H1 (cell line): ENCODE data around the gene MSL1. TPM values are rescaled to one million over a fixed set of nuclear protein-coding genes. Genes with fewer than 3 reads are reported as not detected.

Experiments used
- CTCF ChIA-PET: fragments of 300-600 bp; sonication (Branson Sonifier 250); formaldehyde crosslinking; loops from one replicate; lab custom pipeline; 2021; ENCODE audit not compliant: partially characterized antibody; lab: Charles Lee
- POLR2A ChIA-PET: fragments of 300-600 bp; sonication (Branson Sonifier 250); formaldehyde crosslinking; loops from one replicate; lab custom pipeline; 2021; ENCODE audit warnings: inconsistent platforms; ENCODE audit not compliant: partially characterized antibody; lab: Charles Lee
- DNase-seq, 2 experiments: peaks; one replicate each; pipeline versions ENCODE4 v3.0.0 to v3.0.0-alpha.2; 2010 to 2022; ENCODE audit warnings: low spot score in 2 of 2, low read depth in 1 of 2, mixed read lengths in 1 of 2
- FAIRE-seq: peaks from 2 replicates; lab custom pipeline; 2011; peaks lifted over from hg19 to GRCh38; lab: Jason Lieb, UNC
- H2AFZ ChIP-seq: 2 replicates; pipeline ENCODE4 v1.8.1; 2012; ENCODE audit warnings: low read length, inconsistent platforms
- H2AK5ac ChIP-seq: 2 replicates; pipeline ENCODE4 v1.6.1; 2013; ENCODE audit warnings: low read depth, low read length
- H2BK120ac ChIP-seq: replicated peaks from 2 replicates; pipeline ENCODE3; 2013; ENCODE audit warnings: low read depth, low read length, inconsistent platforms
- H2BK12ac ChIP-seq: 2 replicates; pipeline ENCODE4 v1.6.1; 2013; ENCODE audit warnings: low read depth, low read length
- H2BK15ac ChIP-seq: 2 replicates; pipeline ENCODE4 v1.6.1; 2013; ENCODE audit warnings: low read length
- H2BK20ac ChIP-seq: 2 replicates; pipeline ENCODE4 v1.6.1; 2013; ENCODE audit warnings: low read length
- H2BK5ac ChIP-seq: 2 replicates; pipeline ENCODE4 v1.6.1; 2013; ENCODE audit warnings: low read depth, low read length
- H3K14ac ChIP-seq: 2 replicates; pipeline ENCODE4 v1.6.1; 2013; ENCODE audit warnings: inconsistent platforms; ENCODE audit not compliant: insufficient read length
- H3K18ac ChIP-seq: 2 replicates; pipeline ENCODE4 v1.6.1; 2013; ENCODE audit warnings: low read length; ENCODE audit errors: extremely low read depth
- H3K23ac ChIP-seq: 2 replicates; pipeline ENCODE4 v1.6.1; 2013; ENCODE audit warnings: inconsistent platforms; ENCODE audit not compliant: insufficient read length
- H3K23me2 ChIP-seq: 2 replicates; pipeline ENCODE4 v1.6.1; 2013; ENCODE audit warnings: low read depth, low read length
- H3K27ac ChIP-seq: 2 replicates; pipeline ENCODE4 v1.6.1; 2011; ENCODE audit warnings: low read depth, low read length, inconsistent platforms
- H3K27me3 ChIP-seq, 4 experiments: replicated peaks in 1 of 4; 1 replicate in 1 of 4; 2 replicates in 3 of 4; pipeline versions ENCODE4 v1.6.1 to v1.8.1; 2011 to 2013; ENCODE audit warnings: low read length in 3 of 4, mild to moderate bottlenecking in 3 of 4, inconsistent platforms in 2 of 4, mixed read lengths in 2 of 4, moderate library complexity in 1 of 4; ENCODE audit not compliant: control insufficient read depth in 3 of 4, insufficient read depth in 3 of 4; ENCODE audit errors: extremely low read depth in 1 of 4
- H3K36me3 ChIP-seq, 4 experiments: 2 replicates each; pipeline versions ENCODE4 v1.6.1 to v1.8.1; 2011 to 2013; ENCODE audit warnings: mild to moderate bottlenecking in 4 of 4, low read length in 3 of 4, moderate library complexity in 2 of 4, control low read depth in 1 of 4, inconsistent platforms in 1 of 4; ENCODE audit not compliant: insufficient read depth in 4 of 4, control insufficient read depth in 2 of 4
- H3K4ac ChIP-seq: replicated peaks from 2 replicates; pipeline ENCODE3; 2013; ENCODE audit warnings: low read length, low read depth, mixed read lengths, inconsistent platforms; ENCODE audit not compliant: insufficient read length
- H3K4me1 ChIP-seq, 4 experiments: replicated peaks in 1 of 4; 1 replicate in 1 of 4; 2 replicates in 3 of 4; pipeline versions ENCODE4 v1.6.1 to v1.8.1; 2011 to 2013; ENCODE audit warnings: low read length in 3 of 4, inconsistent platforms in 2 of 4, mixed read lengths in 1 of 4; ENCODE audit not compliant: insufficient read depth in 4 of 4, control insufficient read depth in 3 of 4
- H3K4me2 ChIP-seq, 2 experiments: 2 replicates each; pipeline versions ENCODE4 v1.6.1 to v1.8.1; 2011 to 2013; ENCODE audit warnings: low read depth in 2 of 2, low read length in 2 of 2, control low read depth in 1 of 2, inconsistent platforms in 1 of 2, mild to moderate bottlenecking in 1 of 2; ENCODE audit not compliant: insufficient read depth in 1 of 2
- H3K4me3 ChIP-seq, 4 experiments: fragments of 200-600, 300-600 bp in 1 of 4; sonication (generic), shearing (Covaris generic), sonication (Bioruptor Twin) in 1 of 4; 2 replicates each; pipeline versions ENCODE4 v1.5.1 to v1.8.1; 2011 to 2016; ENCODE audit warnings: low read length in 4 of 4, low read depth in 3 of 4, control low read depth in 2 of 4, inconsistent platforms in 2 of 4, mild to moderate bottlenecking in 2 of 4, mixed read lengths in 1 of 4, moderate library complexity in 1 of 4; ENCODE audit not compliant: insufficient read depth in 2 of 4; ENCODE audit errors: extremely low read depth in 1 of 4
- H3K56ac ChIP-seq: replicated peaks from 2 replicates; pipeline ENCODE3; 2013; ENCODE audit warnings: low read depth, mild to moderate bottlenecking, mixed read lengths, low read length, inconsistent platforms; ENCODE audit not compliant: insufficient read length
- H3K79me1 ChIP-seq: 2 replicates; pipeline ENCODE4 v1.6.1; 2013; ENCODE audit warnings: low read depth, low read length, control low read depth
- H3K79me2 ChIP-seq, 2 experiments: 2 replicates each; pipeline versions ENCODE4 v1.6.1 to v1.8.1; 2012 to 2013; ENCODE audit warnings: low read length in 2 of 2, mild to moderate bottlenecking in 2 of 2, inconsistent platforms in 1 of 2; ENCODE audit not compliant: insufficient read depth in 2 of 2, control insufficient read depth in 1 of 2
- H3K9ac ChIP-seq, 4 experiments: replicated peaks in 1 of 4; 1 replicate in 1 of 4; 2 replicates in 3 of 4; pipeline versions ENCODE4 v1.6.1 to v1.8.1; 2011 to 2013; ENCODE audit warnings: low read depth in 3 of 4, low read length in 3 of 4, control low read depth in 2 of 4, mild to moderate bottlenecking in 2 of 4, moderate library complexity in 2 of 4, inconsistent platforms in 1 of 4; ENCODE audit errors: extremely low read depth in 1 of 4
- H3K9me3 ChIP-seq, 2 experiments: 2 replicates each; pipeline versions ENCODE4 v1.6.1 to v1.8.1; 2012 to 2013; ENCODE audit warnings: mild to moderate bottlenecking in 2 of 2, moderate library complexity in 2 of 2, control low read depth in 1 of 2, inconsistent platforms in 1 of 2, low read depth in 1 of 2, low read length in 1 of 2, mixed read lengths in 1 of 2; ENCODE audit not compliant: insufficient read depth in 2 of 2
- H4K20me1 ChIP-seq, 2 experiments: replicated peaks in 1 of 2; 2 replicates each; pipeline versions ENCODE3 to v1.8.1; 2011 to 2013; ENCODE audit warnings: inconsistent platforms in 2 of 2, low read length in 2 of 2, mild to moderate bottlenecking in 1 of 2; ENCODE audit not compliant: insufficient read depth in 2 of 2, control insufficient read depth in 1 of 2
- H4K5ac ChIP-seq: 2 replicates; pipeline ENCODE4 v1.6.1; 2013; ENCODE audit warnings: low read length, low read depth, mixed read lengths, inconsistent platforms; ENCODE audit not compliant: insufficient read length
- H4K8ac ChIP-seq: 2 replicates; pipeline ENCODE4 v1.8.0; 2013; ENCODE audit warnings: mild to moderate bottlenecking, moderate library complexity, low read length, inconsistent platforms; ENCODE audit not compliant: insufficient read depth; ENCODE audit errors: extremely low read depth
- H4K91ac ChIP-seq: replicated peaks from 2 replicates; pipeline ENCODE3; 2013; ENCODE audit warnings: low read length, mixed read lengths, inconsistent platforms; ENCODE audit not compliant: insufficient read length
- BRCA1 ChIP-seq: IDR thresholded peaks from 2 replicates; pipeline ENCODE4 v1.6.1; 2012; ENCODE audit warnings: low read depth, low read length, improper control_type of control experiment
- HDAC6 ChIP-seq: IDR thresholded peaks from one replicate; pipeline ENCODE4 v1.7.1; 2012; ENCODE audit warnings: low read depth, mild to moderate bottlenecking, inconsistent platforms, low read length, moderate library complexity
- POLR2AphosphoS5 ChIP-seq: IDR thresholded peaks from 2 replicates; pipeline ENCODE4 v1.6.1; 2011; ENCODE audit warnings: low read depth, low read length
- RXRA ChIP-seq: IDR thresholded peaks from 2 replicates; pipeline ENCODE4 v1.6.1; 2011; ENCODE audit warnings: low read depth, mild to moderate bottlenecking, low read length, moderate library complexity; ENCODE audit not compliant: insufficient read depth
- TEAD4 ChIP-seq: IDR thresholded peaks from 2 replicates; pipeline ENCODE4 v1.6.1; 2012; ENCODE audit warnings: low read depth, low read length, inconsistent platforms, mixed read lengths
- WGBS, 2 experiments: shearing (Covaris generic) in 1 of 2; methylation state at CpG; one replicate each; pipeline versions ENCODE4 v1.1.6 to v1.1.7; 2013 to 2015; ENCODE audit warnings: low lambda C conversion rate in 2 of 2, mixed read lengths in 2 of 2, inconsistent platforms in 1 of 2, low coverage in 1 of 2, missing lambda C conversion rate in 1 of 2; ENCODE audit not compliant: insufficient replicate concordance in 2 of 2, insufficient coverage in 1 of 2, insufficient read length in 1 of 2; ENCODE audit errors: extremely low coverage in 1 of 2, missing lambda C conversion rate in 1 of 2; 5-methylcytosine and 5-hydroxymethylcytosine counted together
- polyA plus RNA-seq, 7 experiments: library from polyadenylated mRNA; depleted of rRNA in 3 of 7; stranded (reverse) in 5 of 7; unstranded in 2 of 7; fragments of >200 nt in 5 of 7; fragments of 200-250 nt in 2 of 7; gene quantifications; 1 replicate in 5 of 7; 2 replicates in 1 of 7; 4 replicates in 1 of 7; pipeline versions ENCODE4 v1.2.1 to v1.2.3, GENCODE V29; 2011 to 2013; ENCODE audit warnings: missing spikeins in 2 of 7, mixed read lengths in 2 of 7
- total RNA-seq: library from RNA; stranded (reverse); fragmentation: NEBNext Ultra II Directional; extraction: Animal tissue kit (Norgen Biotek cat#: 25700); gene quantifications from 2 replicates; pipeline ENCODE4 v1.2.1, GENCODE V29; 2021
- TF ChIP-seq, protein P1 (sequence below), 3 experiments: IDR thresholded peaks; 1 replicate in 2 of 3; 2 replicates in 1 of 3; pipeline versions ENCODE4 v1.5.1 to v1.6.1; 2011; ENCODE audit warnings: low read length in 3 of 3, mild to moderate bottlenecking in 3 of 3, inconsistent platforms in 2 of 3, low read depth in 1 of 3, moderate library complexity in 1 of 3; ENCODE audit not compliant: insufficient read depth in 1 of 3; ENCODE audit errors: control extremely low read depth in 1 of 3

The MSL1 gene
- total and polyA plus RNA-seq, 2 of the 8 experiments (the other 6 are each of a cell fraction or from before 2014, with no cell fraction given), result 24.1 to 66.5 TPM

DNA sequence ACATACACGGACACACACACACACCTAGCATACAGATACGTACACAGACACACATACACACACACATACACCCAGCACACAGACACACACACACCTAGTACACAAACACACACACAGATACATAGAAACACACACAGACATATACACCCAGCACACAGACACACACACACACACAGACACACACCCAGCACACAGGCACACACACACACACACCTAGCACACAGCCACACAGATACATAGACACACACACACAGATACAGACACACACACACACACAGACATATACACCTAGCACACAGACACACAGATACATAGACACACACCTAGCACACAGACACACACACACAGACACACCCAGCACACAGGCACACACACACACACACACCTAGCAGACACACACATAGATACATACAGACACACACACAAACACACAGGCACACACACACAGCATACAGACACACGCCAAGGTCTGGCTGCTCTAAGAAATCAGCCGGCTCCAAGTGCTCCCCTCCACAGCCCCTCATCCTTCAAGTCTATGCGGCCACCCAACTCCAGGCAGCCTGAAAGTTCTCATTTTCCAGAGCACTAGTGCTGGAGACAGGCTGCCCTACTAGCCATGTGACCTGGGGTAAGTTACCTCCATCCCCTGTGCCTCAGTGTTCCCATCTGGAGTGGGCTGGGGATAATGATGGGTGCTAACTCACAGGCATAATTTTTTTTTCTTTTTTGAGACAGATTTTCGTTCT, 34.5 kb upstream of the MSL1 start:
- ChIA-PET POLR2A (interaction anchor here (0.9 to 20.8 kb wide), 7 partner anchors 11 to 69 kb away, joined by 3 to 399 read pairs (median 4); partner anchors contain the start of genes MED24 and MSL1), CTCF (interaction anchor here (1.0 to 19.7 kb wide), 26 partner anchors 8 to 88 kb away, joined by 3 to 521 read pairs (median 10); partner anchors contain the start of genes CSF3, MED24, NR1D1 and THRA)
- H4K20me1 ChIP-seq, result peaks cover 0 to 7% of the 10 kb centered on the region in 2 experiments
- H4K5ac ChIP-seq, result no peak overlapping the region
- H3K27me3 ChIP-seq, result no peaks in the 10 kb centered on the region
- no peak overlapping the region; the same call in 1 of the 2 replicates for H2BK20ac ChIP-seq
- no peak overlapping the region for H2BK15ac ChIP-seq
- no peaks in the 10 kb centered on the region for H3K79me2 ChIP-seq
- no peak overlapping the region for H3K14ac ChIP-seq
- peaks cover 2 to 9% (median 9%) of the 10 kb centered on the region in 4 experiments; a peak in 4 of 8 replicates for H3K36me3 ChIP-seq
- H3K4me1 ChIP-seq, result peaks cover 0 to 22% (median 4%) of the 10 kb centered on the region in 4 experiments; a peak in 6 of 7 replicates
- H3K4ac ChIP-seq, result peak overlapping the region; percentile 53
- H3K79me1 ChIP-seq, result no peaks in the 10 kb centered on the region
- no peak overlapping the region for H3K18ac ChIP-seq
- H2BK120ac ChIP-seq, result no peak overlapping the region
- H2AFZ ChIP-seq, result no peak overlapping the region
- no peak overlapping the region for H3K9ac ChIP-seq
- WGBS, 2 experiments, result 88% methylated on average over 6 of the region's 6 CpGs; no CpG with 5 or more reads in 1 of the 2 experiments
- TF ChIP-seq BRCA1, result no peak
- no peak for TF ChIP-seq POLR2AphosphoS5
- no peak for TF ChIP-seq TEAD4
- no peak for TF ChIP-seq HDAC6
- no peak for TF ChIP-seq RXRA
- TF ChIP-seq, protein P1, sequence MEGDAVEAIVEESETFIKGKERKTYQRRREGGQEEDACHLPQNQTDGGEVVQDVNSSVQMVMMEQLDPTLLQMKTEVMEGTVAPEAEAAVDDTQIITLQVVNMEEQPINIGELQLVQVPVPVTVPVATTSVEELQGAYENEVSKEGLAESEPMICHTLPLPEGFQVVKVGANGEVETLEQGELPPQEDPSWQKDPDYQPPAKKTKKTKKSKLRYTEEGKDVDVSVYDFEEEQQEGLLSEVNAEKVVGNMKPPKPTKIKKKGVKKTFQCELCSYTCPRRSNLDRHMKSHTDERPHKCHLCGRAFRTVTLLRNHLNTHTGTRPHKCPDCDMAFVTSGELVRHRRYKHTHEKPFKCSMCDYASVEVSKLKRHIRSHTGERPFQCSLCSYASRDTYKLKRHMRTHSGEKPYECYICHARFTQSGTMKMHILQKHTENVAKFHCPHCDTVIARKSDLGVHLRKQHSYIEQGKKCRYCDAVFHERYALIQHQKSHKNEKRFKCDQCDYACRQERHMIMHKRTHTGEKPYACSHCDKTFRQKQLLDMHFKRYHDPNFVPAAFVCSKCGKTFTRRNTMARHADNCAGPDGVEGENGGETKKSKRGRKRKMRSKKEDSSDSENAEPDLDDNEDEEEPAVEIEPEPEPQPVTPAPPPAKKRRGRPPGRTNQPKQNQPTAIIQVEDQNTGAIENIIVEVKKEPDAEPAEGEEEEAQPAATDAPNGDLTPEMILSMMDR (IDR thresholded peaks at IDR 0.05; ENCODE audit: control extremely low read depth in 1 of 3, insufficient read depth in 1 of 3, low read depth in 1 of 3, low read length in 3 of 3), result no peak
- H4K91ac ChIP-seq, result no peak overlapping the region
- H3K4me3 ChIP-seq, result no peak overlapping the region
- H3K23ac ChIP-seq, result no peak overlapping the region
- no peak overlapping the region for H3K27ac ChIP-seq
- H3K23me2 ChIP-seq, result peaks cover 5% of the 10 kb centered on the region; the same call in 1 of the 2 replicates
- peak overlapping the region; percentile 35; the same call in 1 of the 2 replicates for H2BK5ac ChIP-seq
- H4K8ac ChIP-seq, result no peak overlapping the region; the same call in 1 of the 2 replicates
- peak overlapping the region; percentile 96 for H3K56ac ChIP-seq
- no peaks in the 10 kb centered on the region for H3K9me3 ChIP-seq
- H3K4me2 ChIP-seq, result no peak overlapping the region
- no peak for FAIRE-seq
- H2AK5ac ChIP-seq, result peak overlapping the region; percentile 34; the same call in 1 of the 2 replicates
- peak overlapping the region; percentile 62; the same call in 1 of the 2 replicates for H2BK12ac ChIP-seq
- no peak for DNase-seq
